Tibial artery (tissue), 4 donors: ENCODE results near the gene TCHH.
A peak's percentile ranks its signal among the peaks of the same experiment; 100 is the strongest.

ENCODE experiments used
- DNase-seq, 2 donors: peaks; one replicate each; pipeline ENCODE4 v3.0.0-alpha.2; 2019
- H3K27ac ChIP-seq, 2 donors: fragments of 200-600 bp; sonication (generic) in 1 of 2; 1 replicate in 1 of 2; 2 replicates in 1 of 2; pipeline ENCODE4 v1.5.1; 2018 to 2019; ENCODE audit warnings: mild to moderate bottlenecking in 1 of 2
- H3K27me3 ChIP-seq, 2 donors: fragments of 200-600 bp; sonication (generic) in 1 of 2; one replicate each; pipeline versions ENCODE4 v1.5.1 to v1.6.0; 2016 to 2019
- H3K36me3 ChIP-seq, 3 donors: fragments of 200-600 bp; sonication (generic) in 2 of 3; one replicate each; pipeline ENCODE4 v1.5.1; 2016 to 2019; ENCODE audit warnings: mild to moderate bottlenecking in 2 of 3
- H3K4me1 ChIP-seq, 4 donors: fragments of 200-600 bp; sonication (generic) in 2 of 4; 1 replicate in 3 of 4; 2 replicates in 1 of 4; pipeline ENCODE4 v1.5.1; 2016 to 2019
- H3K4me3 ChIP-seq, 2 donors: fragments of 200-600 bp; sonication (generic) in 1 of 2; 1 replicate in 1 of 2; 2 replicates in 1 of 2; pipeline ENCODE4 v1.5.1; 2018 to 2019; ENCODE audit warnings: mild to moderate bottlenecking in 2 of 2
- H3K9me3 ChIP-seq, 3 donors: fragments of 200-600 bp; sonication (generic) in 1 of 3; one replicate each; pipeline ENCODE4 v1.5.1; 2016 to 2019
- intact Hi-C: fragments of 100-400 bp; cut with DNase I; formaldehyde crosslinking; loops from one replicate; pipeline ENCODE4 v1.15.0; 2023; ENCODE audit warnings: low total_unique reads
- TF ChIP-seq, protein P1 (sequence below), 2 experiments: fragments of 200-600 bp in 1 of 2; fragments of 450-650 bp in 1 of 2; IDR thresholded peaks; one replicate each; pipeline ENCODE4 v1.5.1; 2017 to 2019; ENCODE audit warnings: antibody characterized with exemption in 2 of 2, mild to moderate bottlenecking in 1 of 2, moderate library complexity in 1 of 2

Gene TCHH

DNA sequence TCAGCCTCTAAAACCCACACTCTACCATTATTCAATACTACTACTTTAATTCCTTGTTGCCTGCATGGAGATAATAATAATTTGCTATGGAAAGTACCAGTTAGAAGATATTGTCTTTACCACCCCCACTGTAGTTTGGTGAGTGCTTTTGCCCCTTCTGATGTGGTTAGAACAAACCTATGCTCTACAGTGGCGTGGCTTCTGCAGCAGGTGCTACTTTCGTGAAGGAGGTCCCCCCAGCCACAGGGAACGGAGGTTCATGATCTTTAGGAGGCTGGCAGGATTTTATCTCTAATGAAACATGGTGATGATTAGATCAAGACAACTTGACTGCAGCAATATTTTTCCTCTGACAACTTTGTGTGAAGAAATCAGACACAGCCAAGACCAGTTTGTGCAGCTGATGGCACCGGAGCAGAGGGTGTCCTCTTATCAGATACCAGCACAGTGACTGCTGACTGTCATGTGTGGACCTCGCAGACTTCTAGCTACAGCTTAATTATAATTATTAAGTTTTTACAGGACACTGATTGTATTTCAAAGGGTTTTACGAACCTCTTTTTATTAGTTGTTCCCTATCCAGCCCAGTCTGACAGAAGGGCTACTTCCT, 10.7 kb upstream of the TCHH start:
- no peaks in the 10 kb centered on the region for H3K9me3 ChIP-seq
- H3K36me3 ChIP-seq = no peaks in the 10 kb centered on the region
- no peak for DNase-seq
- H3K4me1 ChIP-seq = no peaks in the 10 kb centered on the region
- peaks cover 0 to 11% of the 10 kb centered on the region in 2 donors for H3K27me3 ChIP-seq
- TF ChIP-seq, protein P1, sequence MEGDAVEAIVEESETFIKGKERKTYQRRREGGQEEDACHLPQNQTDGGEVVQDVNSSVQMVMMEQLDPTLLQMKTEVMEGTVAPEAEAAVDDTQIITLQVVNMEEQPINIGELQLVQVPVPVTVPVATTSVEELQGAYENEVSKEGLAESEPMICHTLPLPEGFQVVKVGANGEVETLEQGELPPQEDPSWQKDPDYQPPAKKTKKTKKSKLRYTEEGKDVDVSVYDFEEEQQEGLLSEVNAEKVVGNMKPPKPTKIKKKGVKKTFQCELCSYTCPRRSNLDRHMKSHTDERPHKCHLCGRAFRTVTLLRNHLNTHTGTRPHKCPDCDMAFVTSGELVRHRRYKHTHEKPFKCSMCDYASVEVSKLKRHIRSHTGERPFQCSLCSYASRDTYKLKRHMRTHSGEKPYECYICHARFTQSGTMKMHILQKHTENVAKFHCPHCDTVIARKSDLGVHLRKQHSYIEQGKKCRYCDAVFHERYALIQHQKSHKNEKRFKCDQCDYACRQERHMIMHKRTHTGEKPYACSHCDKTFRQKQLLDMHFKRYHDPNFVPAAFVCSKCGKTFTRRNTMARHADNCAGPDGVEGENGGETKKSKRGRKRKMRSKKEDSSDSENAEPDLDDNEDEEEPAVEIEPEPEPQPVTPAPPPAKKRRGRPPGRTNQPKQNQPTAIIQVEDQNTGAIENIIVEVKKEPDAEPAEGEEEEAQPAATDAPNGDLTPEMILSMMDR (IDR thresholded peaks at IDR 0.05) = no peak
- no peak overlapping the region for H3K4me3 ChIP-seq
- no peak overlapping the region for H3K27ac ChIP-seq
- intact Hi-C loops = no loop called here

DNA sequence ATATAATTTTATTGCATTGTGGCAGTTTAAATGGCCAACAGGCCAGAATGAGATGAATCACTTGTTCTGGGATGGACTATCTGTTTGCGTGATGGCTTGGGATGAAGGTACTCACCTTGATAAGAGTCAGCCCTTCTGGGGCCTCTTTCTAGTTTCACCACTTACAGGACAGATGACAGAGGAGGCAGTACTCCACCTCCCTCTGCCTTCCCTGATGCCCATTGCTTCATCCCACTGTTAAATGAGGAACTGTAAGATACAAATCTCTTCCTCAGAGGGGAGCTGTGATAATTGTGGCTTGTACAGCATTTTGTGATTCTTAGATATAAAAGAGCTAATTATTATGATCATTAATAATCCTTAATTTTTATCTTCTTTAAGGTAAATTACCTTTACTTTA, 3.7 kb upstream of the TCHH start:
- Histone ChIP-seq H3K4me3 (no peak overlapping the region), H3K9me3 (no peaks in the 10 kb centered on the region), H3K36me3 (no peaks in the 10 kb centered on the region), H3K27me3 (peaks cover 0 to 20% of the 10 kb centered on the region in 2 donors), H3K27ac (no peak overlapping the region), H3K4me1 (no peaks in the 10 kb centered on the region)
- TF ChIP-seq, protein P1 (IDR thresholded peaks at IDR 0.05) = no peak
- intact Hi-C loops = no loop called here
- DNase-seq = no peak

DNA sequence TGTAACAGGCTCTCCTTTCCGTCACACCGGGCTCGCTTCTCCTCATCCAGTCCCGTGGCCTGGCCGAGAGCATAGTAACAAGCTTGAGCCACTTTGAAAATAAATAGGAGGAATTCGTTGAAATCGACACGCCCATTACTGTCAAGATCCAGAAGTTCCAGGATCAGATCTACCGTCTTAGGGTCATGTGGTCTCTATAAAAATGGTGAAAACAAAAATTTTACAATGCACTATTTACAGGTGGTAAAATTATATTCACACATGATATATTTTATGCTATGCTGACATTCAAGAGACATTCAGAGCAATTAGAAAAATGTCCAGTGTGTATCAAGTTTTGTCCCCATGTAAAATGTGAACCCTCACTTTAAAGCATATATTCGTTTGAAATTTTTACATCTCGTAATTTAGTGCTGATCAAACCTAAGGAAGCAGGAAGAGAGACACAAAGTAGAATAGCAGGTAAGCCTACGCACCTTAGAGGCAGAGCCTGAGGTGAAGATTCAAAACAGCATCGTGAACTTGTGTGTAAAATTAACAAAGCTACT, 2.3 kb downstream of the TCHH start:
- Histone ChIP-seq H3K27ac (no peak overlapping the region), H3K9me3 (peaks cover 0 to 11% (median 7%) of the 10 kb centered on the region in 3 donors), H3K4me1 (peaks cover 0 to 45% (median 34%) of the 10 kb centered on the region in 4 donors), H3K27me3 (peaks cover 0 to 64% of the 10 kb centered on the region in 2 donors), H3K4me3 (peak overlapping the region in 1 of 2 donors; percentile 58), H3K36me3 (no peaks in the 10 kb centered on the region)
- intact Hi-C loops = no loop called here
- no peak for DNase-seq
- TF ChIP-seq, protein P1 (IDR thresholded peaks at IDR 0.05) = no peak

DNA sequence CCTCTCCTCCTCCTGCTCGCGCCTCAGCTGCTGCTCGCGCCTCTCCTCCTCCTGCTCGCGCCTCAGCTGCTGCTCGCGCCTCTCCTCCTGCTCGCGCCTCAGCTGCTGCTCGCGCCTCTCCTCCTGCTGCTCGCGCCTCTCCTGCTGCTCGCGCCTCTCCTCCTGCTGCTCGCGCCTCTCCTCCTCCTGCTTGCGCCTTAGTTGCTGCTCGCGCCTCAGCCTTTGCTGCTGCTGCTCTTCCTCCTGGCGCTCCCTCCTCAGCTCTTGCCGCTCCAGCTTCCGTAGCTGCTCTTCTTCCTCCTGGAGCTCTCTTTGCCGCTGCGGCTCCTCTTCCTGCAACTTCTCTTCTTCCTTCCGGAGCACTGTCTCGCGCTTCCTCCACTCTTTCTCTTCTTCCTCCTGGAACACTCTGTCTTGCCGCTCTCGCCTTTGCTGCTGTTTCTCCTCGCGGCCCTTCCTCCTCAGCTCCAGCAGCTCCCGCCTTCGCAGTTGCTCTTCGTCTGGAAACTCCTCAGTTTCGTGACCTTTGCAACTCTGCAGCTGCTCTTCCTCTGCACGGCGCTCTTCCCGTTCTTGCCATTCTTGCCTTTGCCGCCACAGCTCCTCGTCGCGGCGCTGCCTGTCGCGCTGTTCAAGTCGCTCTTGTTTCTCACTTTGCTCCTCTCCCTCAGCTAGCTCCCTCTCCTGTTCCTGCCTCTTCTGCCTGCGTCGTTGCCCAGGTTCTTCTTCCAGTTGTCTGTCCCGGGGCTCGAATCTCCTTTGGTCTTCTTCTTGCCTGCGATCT, 3.0 kb downstream of the TCHH start:
- DNase-seq = no peak
- Histone ChIP-seq H3K9me3 (peaks cover 0 to 12% (median 12%) of the 10 kb centered on the region in 3 donors), H3K27me3 (peaks cover 0 to 71% of the 10 kb centered on the region in 2 donors), H3K4me1 (peaks cover 0 to 47% (median 34%) of the 10 kb centered on the region in 4 donors), H3K36me3 (no peaks in the 10 kb centered on the region), H3K27ac (no peak overlapping the region), H3K4me3 (peak overlapping the region; percentile 46 to 58)
- intact Hi-C loops = no loop called here
- TF ChIP-seq, protein P1 (IDR thresholded peaks at IDR 0.05) = no peak

DNA sequence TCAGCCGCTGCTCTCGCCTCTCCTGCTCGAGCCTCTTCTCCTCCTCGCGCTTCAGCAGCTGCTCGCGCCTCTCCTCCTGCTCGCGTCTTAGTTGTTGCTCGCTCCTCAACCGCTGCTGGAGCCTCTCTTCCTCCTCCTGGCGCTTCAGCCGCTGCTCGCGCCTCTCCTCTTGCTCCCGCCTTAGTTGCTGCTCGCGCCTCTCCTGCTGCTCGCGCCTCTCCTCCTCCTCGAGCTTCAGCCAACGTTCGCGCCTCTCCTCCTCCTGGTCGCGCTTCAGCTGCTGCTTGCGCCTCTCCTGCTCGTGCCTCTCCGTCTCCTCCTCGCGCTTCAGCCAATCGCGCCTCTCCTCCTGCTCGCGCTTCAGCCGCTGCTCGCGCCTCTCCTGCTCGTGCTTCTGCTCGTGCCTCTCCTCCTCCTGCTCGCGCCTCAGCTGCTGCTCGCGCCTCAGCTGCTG, 3.7 kb downstream of the TCHH start:
- Histone ChIP-seq H3K9me3 (peaks cover 0 to 12% (median 12%) of the 10 kb centered on the region in 3 donors), H3K4me3 (peak overlapping the region; percentile 46 to 58), H3K27me3 (peaks cover 0 to 74% of the 10 kb centered on the region in 2 donors), H3K36me3 (no peaks in the 10 kb centered on the region), H3K27ac (no peak overlapping the region), H3K4me1 (peaks cover 0 to 47% (median 34%) of the 10 kb centered on the region in 4 donors)
- TF ChIP-seq, protein P1 (IDR thresholded peaks at IDR 0.05) = no peak
- intact Hi-C loops = no loop called here
- no peak for DNase-seq
